ENCODE data around the gene PCDHB13.

The PCDHB13 gene

GRCh38 chr5:141236516-141237313, 23.0 kb downstream of the PCDHB13 start:
- TF ChIP-seq FOXP2 (optimal IDR thresholded peaks at IDR 0.05; ENCODE audit: borderline replicate concordance, extremely low read depth, extremely low read length, insufficient read depth) (no peak), POLR2AphosphoS5 (IDR thresholded peaks at IDR 0.05; ENCODE audit: low read depth, low read length) (no peak), REST (IDR thresholded peaks at IDR 0.05; ENCODE audit: insufficient read depth in 1 of 2, low read depth in 2 of 2, low read length in 2 of 2) (no peak), TAF1 (IDR thresholded peaks at IDR 0.05; ENCODE audit: borderline replicate concordance, insufficient read depth, low read length) (no peak), SIN3A (IDR thresholded peaks at IDR 0.05; ENCODE audit: borderline replicate concordance, insufficient read depth, low read length) (no peak)

GRCh38 chr5:141241496-141241895, 27.8 kb downstream of the PCDHB13 start:
- no peak for TF ChIP-seq REST (IDR thresholded peaks at IDR 0.05; ENCODE audit: insufficient read depth in 1 of 2, low read depth in 2 of 2, low read length in 2 of 2)
- no peak for TF ChIP-seq TAF1 (IDR thresholded peaks at IDR 0.05; ENCODE audit: borderline replicate concordance, insufficient read depth, low read length)
- TF ChIP-seq POLR2AphosphoS5 (IDR thresholded peaks at IDR 0.05; ENCODE audit: low read depth, low read length) = no peak
- no peak for TF ChIP-seq SIN3A (IDR thresholded peaks at IDR 0.05; ENCODE audit: borderline replicate concordance, insufficient read depth, low read length)
- no peak for TF ChIP-seq FOXP2 (optimal IDR thresholded peaks at IDR 0.05; ENCODE audit: borderline replicate concordance, extremely low read depth, extremely low read length, insufficient read depth)

GRCh38 chr5:141245250-141245717, 31.6 kb downstream of the PCDHB13 start, which contains the start of gene PCDHB15:
TSS of gene PCDHB15 (plus strand) at chr5:141245395. CDS start at chr5:141245579, 184 bp downstream.
- no peak for TF ChIP-seq REST (IDR thresholded peaks at IDR 0.05; ENCODE audit: insufficient read depth in 1 of 2, low read depth in 2 of 2, low read length in 2 of 2)

- TF ChIP-seq REST (IDR thresholded peaks at IDR 0.05; ENCODE audit: insufficient read depth in 1 of 2, low read depth in 2 of 2, low read length in 2 of 2) (no peak), SIN3A (IDR thresholded peaks at IDR 0.05; ENCODE audit: borderline replicate concordance, insufficient read depth, low read length) (no peak), FOXP2 (optimal IDR thresholded peaks at IDR 0.05; ENCODE audit: borderline replicate concordance, extremely low read depth, extremely low read length, insufficient read depth) (no peak), POLR2AphosphoS5 (IDR thresholded peaks at IDR 0.05; ENCODE audit: low read depth, low read length) (no peak), TAF1 (IDR thresholded peaks at IDR 0.05; ENCODE audit: borderline replicate concordance, insufficient read depth, low read length) (no peak)
These were observed 36.9 kb downstream of the PCDHB13 start for GRCh38 chr5:141250576-141250975.
